A549 (cell line): ENCODE results near the gene SPRTN.

Experiments
- EP300 ChIP-seq, 2 experiments: fragments of >200 bp; sonication (Bioruptor Twin); formaldehyde crosslinking; IDR thresholded peaks; 2 replicates in 1 of 2; 3 replicates in 1 of 2; pipeline ENCODE4 v1.6.1; 2016 to 2017
- HDAC2 ChIP-seq: fragments of 200-600 bp; sonication (generic); IDR thresholded peaks from 2 replicates; pipeline ENCODE4 v1.6.1; 2016
- HOXA7 ChIP-seq: fragments of 250-450 bp; sonication (Bioruptor Pico); IDR thresholded peaks from 2 replicates; pipeline ENCODE4 v1.5.0; 2020; ENCODE audit warnings: mild to moderate bottlenecking, moderate library complexity
- HOXB13 ChIP-seq: fragments of 250-450 bp; sonication (Bioruptor Pico); IDR thresholded peaks from 2 replicates; pipeline ENCODE4 v1.5.0; 2020; ENCODE audit warnings: low read depth, mild to moderate bottlenecking, moderate library complexity
- MAFK ChIP-seq: fragments of 450-650 bp; IDR thresholded peaks from 2 replicates; pipeline ENCODE4 v1.6.1; 2014; ENCODE audit not compliant: partially characterized antibody
- PHF8 ChIP-seq: fragments of 200-600 bp; sonication (generic); IDR thresholded peaks from 2 replicates; pipeline ENCODE4 v1.6.1; 2016; ENCODE audit warnings: low read depth, mild to moderate bottlenecking, antibody characterized with exemption, moderate library complexity, borderline replicate concordance
- POLR2A ChIP-seq: IDR thresholded peaks from 2 replicates; pipeline ENCODE4 v1.6.1; 2012; ENCODE audit warnings: mild to moderate bottlenecking, low read length
- RAD21 ChIP-seq, 2 experiments: fragments of >200 bp in 1 of 2; sonication (Bioruptor Twin) in 1 of 2; formaldehyde crosslinking in 1 of 2; IDR thresholded peaks in 1 of 2; conservative IDR thresholded peaks in 1 of 2; 2 replicates in 1 of 2; 3 replicates in 1 of 2; pipeline ENCODE4 v1.6.1; 2012 to 2018; ENCODE audit warnings: inconsistent platforms in 1 of 2
- RFX5 ChIP-seq: fragments of 450-650 bp; IDR thresholded peaks from 2 replicates; pipeline ENCODE4 v1.7.1; 2014; ENCODE audit warnings: antibody characterized with exemption, mild to moderate bottlenecking, moderate library complexity
- TF ChIP-seq, protein P1 (sequence below): fragments of >200 bp; sonication (Bioruptor Twin); formaldehyde crosslinking; IDR thresholded peaks from 3 replicates; pipeline ENCODE4 v1.5.1; 2016
- TF ChIP-seq, protein P2 (sequence below): IDR thresholded peaks from 2 replicates; pipeline ENCODE4 v1.6.1; 2012
- TF ChIP-seq, protein P3 (sequence below): IDR thresholded peaks from 2 replicates; pipeline ENCODE4 v1.6.1; 2012; ENCODE audit warnings: low read depth, borderline replicate concordance

DNA sequence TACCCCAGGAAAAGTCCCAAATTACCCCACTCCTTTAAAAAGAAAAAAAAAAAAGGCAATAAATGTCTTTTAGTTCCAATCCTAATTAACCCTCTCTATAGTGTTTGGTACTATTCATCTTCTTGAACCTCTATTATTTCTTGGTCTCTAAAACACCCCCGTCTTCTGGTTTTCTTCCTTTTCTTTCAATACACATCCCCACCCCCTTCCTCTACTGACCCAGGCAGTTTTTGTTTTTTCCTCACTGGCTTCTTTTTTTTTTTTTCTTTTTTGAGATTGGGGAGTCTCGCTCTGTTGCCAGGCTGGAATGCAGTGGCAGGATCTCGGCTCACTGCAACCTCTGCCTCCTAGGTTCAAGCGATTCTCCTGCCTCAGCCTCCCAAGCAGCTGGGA is 57.9 kb downstream of the SPRTN start:
- TF ChIP-seq, protein P1, sequence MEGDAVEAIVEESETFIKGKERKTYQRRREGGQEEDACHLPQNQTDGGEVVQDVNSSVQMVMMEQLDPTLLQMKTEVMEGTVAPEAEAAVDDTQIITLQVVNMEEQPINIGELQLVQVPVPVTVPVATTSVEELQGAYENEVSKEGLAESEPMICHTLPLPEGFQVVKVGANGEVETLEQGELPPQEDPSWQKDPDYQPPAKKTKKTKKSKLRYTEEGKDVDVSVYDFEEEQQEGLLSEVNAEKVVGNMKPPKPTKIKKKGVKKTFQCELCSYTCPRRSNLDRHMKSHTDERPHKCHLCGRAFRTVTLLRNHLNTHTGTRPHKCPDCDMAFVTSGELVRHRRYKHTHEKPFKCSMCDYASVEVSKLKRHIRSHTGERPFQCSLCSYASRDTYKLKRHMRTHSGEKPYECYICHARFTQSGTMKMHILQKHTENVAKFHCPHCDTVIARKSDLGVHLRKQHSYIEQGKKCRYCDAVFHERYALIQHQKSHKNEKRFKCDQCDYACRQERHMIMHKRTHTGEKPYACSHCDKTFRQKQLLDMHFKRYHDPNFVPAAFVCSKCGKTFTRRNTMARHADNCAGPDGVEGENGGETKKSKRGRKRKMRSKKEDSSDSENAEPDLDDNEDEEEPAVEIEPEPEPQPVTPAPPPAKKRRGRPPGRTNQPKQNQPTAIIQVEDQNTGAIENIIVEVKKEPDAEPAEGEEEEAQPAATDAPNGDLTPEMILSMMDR: no peak
- TF ChIP-seq RAD21 (conservative IDR thresholded peaks at IDR 0.05 in 1 of 2, IDR thresholded peaks at IDR 0.05 in 1 of 2) (no peak), HOXB13 (no peak), POLR2A (no peak), PHF8 (no peak), HOXA7 (no peak), EP300 (IDR thresholded peaks at IDR 0.05) (no peak), HDAC2 (no peak), RFX5 (no peak), MAFK (no peak)
- TF ChIP-seq, protein P2, sequence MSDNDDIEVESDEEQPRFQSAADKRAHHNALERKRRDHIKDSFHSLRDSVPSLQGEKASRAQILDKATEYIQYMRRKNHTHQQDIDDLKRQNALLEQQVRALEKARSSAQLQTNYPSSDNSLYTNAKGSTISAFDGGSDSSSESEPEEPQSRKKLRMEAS: no peak
- TF ChIP-seq, protein P3, sequence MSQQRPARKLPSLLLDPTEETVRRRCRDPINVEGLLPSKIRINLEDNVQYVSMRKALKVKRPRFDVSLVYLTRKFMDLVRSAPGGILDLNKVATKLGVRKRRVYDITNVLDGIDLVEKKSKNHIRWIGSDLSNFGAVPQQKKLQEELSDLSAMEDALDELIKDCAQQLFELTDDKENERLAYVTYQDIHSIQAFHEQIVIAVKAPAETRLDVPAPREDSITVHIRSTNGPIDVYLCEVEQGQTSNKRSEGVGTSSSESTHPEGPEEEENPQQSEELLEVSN: no peak
